ENCODE measurements around the gene NTSR2.
"Not testable (repeated sequence)": the region's sequence is repeated elsewhere in the genome, so short reads cannot be mapped to it uniquely, and the experiment has no call there.

NTSR2 gene

DNA sequence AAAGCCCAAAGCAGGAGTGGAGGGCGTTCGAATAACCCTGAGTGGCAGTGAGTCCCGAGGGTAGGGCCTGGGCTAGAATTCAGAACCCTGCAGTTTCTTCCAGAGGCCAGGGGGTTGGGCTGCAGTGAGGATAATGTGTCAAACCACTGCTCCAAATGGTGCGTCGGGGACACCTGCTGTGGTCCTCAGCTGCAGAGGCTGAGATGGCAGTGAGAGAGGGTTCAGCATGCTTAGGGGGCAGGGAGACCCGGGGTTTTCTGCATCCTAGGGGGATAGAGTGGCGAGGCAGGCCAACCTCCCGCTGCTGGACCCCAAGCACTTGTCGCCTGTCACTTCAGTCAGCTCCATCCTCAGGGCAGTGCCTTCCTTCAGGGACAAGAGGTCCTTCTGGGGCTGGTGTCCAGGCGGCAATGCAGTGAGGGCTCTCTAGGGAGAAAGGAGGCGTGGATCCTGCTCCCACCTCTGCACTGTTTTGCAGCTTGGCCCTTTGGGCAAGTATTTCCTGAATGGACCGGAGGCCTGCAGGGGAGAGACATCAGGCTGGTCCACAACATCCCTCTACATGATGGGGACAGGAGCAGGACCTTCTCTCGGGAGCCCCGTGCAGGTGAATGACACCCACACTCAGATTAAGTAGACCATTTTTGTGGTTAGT is 8.4 kb upstream of the NTSR2 start:
- DNase-seq: no peak

DNA sequence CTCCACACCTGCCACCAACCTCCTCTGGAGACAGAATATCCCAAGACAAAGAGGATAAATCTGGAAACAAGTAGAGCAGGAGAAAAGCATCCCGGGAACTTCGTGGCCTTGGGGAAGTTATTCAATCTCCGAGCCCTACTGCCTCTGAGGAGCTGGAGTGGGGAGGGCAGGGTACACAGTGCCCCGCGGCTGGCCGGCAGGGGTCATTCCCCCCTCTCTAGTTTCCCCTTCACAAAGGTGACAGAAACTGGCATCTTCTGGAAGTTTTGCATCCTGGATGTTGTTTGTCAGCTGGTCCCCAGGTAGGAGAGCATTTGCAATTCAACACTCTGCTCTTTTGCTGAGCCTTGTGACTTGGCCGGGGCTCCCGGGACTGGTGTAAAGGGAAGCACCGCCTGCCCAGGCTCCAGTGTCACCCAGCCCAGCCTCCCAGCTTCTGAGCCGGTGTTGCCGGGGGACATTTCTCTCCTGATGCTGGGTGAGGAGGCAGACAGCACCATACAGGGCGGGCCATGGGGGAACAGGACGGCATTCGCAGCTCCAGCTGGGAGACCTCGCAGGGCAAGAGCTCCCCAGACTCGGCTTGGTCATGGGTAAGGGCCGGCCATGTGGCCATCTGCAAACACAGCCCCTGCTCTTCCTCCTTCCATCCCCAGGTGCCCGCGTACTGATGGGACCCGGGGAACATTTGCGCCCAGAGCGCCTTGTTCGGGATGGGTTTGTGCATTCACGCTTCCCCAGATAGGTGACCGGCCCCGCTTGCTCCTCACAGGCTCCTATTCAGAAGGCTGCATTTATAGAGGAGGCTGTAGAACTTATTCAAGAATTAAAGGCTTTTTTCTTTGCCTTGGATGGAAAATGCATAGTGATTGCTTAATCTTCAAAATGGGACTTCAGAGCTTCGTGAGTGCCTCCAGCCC is 7.4 kb upstream of the NTSR2 start:
- no peak for DNase-seq

DNA sequence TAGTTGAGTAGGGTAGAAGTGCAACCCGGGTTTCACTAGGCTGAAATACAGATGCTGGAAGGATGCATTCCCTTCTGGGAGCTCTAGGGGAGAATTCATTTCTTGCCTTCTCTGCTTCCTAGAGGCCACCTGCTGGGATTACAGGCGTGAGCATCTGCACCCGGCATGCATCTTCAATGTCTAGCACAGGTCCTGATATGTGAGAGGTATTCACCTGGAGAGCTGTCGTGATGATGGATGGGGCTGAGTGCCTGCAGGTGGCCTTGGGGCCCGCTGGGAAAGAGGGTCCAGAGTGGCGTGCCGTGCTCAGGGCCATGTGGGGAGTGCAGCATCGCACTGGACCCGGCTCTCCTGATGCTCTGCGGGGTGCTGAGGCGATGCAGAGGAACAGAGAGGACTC is 6.6 kb upstream of the NTSR2 start:
- DNase-seq: no peak

DNA sequence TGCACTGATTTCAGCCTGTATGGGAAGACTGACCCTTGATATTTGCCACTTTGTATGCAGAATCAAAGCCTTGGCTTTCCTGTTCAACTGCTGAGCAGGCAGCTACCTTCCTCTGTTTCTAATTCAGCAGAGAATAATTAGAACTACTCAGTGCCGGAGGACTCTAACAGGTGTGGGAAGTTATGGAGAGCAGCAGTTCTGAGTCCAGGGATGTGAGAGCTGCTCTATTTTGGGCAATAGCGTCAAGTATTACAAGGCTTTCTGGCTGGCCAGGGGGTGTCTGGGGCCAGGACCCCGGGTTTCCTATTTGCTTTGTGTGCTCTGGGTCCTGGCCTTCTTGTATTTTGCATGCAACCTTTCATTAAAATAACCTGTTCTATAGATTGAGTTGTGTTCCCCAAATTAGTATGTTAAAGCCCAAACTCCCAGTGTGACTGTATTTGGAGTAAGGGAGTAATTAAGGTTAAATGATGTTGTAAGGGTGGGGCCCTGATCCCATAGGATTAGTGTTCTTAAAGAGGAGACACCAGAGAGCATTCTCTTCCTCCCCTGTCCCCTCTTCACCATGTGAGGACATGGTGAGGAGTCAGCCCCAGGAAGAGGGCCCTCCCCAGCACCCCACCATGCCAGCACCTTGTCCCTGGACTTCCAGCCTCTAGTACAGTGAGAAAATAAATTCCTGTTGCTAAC is 5.6 kb upstream of the NTSR2 start:
- DNase-seq: no peak

DNA sequence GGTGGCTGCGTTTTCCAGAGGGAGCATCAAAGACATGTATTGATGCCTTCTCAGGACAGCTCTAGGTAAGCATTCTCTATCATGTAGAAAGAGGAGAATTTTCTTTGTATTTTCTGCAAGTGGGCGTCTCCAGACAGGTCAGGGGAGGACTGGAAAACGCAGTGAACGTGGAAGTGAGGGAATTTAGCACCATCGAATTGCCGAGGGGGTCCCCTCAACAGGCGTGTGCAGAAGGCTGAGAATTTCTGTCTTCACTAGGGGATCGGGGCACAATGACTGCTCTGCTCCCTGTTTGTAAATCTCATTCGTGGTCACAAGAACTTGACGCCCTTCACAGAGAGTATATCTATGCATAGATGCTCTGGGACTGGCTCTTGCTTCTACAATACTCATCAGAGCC is 5.0 kb upstream of the NTSR2 start:
- DNase-seq: no peak

DNA sequence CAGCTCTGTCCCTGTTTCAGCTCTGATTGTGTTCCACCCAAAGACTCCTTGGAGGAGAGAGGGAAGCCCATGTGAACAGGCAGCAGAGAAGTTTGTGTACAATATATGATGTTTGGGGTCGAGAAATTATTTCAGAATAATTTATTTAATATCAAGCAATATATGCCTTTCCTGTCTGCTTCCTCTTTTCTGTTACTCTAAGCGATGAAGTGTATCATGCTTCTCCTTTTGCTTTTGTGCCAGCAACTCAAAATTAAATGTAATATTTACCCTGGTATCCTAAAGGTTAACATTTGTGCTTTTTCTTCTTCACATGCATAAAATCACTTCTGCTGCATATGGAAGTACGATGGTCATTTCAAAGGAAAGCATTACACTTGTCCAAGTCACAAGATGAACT is 2.4 kb upstream of the NTSR2 start:
- DNase-seq: no peak

DNA sequence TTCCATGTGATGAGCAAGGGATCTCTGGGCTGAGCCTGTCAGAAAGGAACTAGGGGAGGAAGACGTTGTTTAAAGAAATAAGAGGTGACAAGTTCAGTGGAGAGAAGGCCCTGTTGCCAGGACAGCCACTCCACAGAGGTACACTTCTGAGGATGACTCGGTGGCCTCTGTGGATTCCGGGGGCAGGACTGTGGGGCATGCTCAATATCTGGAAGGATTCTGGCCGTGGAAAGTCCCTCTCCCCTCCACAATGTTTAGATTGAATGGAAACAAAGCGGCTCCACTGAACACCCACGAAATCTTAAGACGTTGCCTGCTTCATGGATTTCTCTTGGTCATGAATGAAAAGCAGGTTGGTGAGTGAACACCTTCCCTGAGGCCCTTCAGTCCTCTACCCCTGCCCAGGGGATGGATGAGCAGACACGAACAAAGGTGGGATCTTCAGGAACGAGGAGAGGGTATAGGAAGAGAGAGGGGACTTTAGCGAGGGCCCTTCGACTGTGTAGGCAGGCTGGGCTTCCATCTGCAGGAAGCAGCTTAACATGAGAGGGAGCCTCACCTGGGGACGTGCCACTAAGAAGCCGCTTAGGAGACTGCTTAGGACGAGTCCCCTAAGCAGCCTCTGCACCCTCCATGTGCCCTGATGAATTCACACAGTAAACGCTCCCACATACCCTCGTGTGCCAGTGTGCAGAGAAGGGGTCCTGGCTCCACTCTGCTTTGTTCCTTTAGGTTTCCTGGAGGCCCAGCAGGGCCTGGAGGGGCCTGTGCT is 1.9 kb downstream of the NTSR2 start:
- no peak for DNase-seq

DNA sequence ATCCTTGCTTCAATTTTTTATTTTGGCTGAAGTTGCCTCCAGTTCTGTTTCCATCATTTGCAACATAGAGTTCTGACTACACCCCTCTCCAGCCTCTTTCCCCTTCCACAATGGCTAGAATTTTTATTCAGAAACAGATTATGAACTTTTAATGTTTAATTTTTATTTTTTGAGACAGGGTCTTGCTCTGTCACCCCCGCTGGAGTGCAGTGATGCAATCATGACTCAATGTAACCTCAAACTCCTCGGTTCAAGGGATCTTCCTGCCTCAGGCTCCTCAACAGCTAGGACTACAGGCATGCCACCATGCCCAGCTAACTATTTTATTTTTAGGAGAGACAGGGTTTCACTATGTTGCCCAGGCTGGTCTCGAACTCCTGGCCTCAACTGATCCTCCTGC is 2.8 kb downstream of the NTSR2 start:
- no peak for DNase-seq

DNA sequence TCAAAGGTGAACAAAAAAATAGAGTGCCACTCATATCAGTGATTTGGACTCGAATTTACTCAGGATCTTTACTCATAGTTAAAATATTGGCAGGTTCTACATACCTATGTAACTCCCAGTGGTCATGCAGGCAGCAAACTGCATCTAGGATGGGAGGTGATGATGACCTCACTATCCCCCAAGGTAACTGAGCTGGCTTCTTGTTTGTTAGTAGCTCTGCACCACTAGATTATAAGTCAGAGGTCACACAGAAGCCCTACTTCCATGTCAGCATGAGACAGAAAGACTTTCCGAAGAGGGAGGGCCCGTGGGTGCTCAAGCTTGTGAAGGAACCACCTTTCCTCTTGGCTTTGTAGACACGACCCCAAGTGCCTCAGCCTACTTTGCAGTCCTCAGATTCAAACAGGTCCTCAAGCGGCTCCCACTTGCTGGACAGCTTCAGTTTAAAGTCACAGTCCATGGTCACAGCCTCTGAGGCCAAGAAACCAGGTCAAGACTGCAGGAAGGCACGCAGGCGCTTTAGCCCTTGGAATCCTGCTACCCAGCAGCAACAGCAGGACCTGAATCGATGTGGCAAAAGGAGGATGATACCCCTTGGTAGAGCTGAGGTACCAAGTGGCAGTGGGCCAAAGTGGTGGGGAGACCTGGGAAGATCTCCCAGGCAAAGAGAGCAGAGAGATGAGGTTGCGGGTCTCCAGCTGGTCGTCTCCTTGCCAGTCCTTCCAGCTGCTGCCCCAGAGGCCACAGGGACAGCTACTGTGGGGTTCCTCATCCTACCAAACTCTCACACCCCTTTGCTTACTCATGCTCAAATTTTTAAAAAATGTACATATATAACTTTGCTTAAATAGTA is 4.3 kb downstream of the NTSR2 start:
- no peak for DNase-seq

DNA sequence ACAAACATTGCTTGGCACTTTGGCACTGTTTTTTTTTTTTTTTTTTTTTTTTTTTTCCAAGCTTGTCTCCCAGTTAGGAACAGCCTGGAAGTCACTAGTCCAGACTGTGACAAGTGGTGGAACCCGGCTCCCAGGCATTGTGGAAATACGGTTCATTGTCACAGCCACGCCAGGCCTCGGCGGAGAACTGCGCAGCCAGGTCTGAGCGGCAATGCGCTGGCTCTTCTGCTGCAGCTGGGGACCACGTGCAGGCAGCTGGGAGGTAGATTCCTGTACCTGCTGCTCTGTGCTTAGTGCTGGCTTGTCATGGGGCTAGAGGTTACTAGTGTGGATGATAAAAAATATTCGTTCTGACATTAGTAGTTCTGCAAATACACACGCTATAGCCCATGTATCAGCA is 5.0 kb downstream of the NTSR2 start:
- no peak for DNase-seq

DNA sequence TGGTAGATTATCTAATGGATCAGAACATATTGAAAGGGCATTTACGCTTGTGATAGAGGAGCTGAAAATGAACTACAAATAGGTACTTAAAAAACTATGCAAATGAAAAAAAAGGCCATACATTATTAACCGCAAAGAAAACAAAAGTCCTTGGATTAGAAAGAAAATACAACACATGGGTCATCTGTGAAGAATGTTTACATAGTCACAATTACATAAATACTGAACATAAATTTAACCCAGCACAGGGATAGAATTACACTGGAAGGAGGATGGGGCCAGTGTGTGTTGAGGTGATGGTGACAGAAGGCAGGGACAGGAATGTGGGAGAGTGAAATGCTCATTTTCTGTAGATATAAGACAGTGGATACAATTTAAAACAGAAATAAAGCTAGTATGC is 6.6 kb downstream of the NTSR2 start:
- DNase-seq: no peak

DNA sequence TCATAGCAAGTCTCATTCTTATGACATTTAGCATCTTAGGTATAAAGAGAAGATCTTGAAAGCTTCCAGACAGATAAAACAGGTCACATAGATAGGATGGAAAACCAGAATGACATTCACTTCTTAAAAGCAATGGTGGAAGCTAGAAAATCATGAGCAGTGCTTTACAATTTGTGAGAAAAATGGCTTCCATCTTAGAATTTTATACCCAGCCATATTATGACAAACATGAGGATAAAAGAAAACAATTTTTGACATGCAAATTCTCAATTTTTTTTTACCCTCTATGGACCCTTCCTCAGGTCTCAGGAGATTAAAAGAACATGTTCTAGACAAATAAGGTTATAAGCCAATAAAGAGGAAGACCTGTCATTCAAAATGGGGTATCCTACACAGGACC is 7.1 kb downstream of the NTSR2 start:
- no peak for DNase-seq

DNA sequence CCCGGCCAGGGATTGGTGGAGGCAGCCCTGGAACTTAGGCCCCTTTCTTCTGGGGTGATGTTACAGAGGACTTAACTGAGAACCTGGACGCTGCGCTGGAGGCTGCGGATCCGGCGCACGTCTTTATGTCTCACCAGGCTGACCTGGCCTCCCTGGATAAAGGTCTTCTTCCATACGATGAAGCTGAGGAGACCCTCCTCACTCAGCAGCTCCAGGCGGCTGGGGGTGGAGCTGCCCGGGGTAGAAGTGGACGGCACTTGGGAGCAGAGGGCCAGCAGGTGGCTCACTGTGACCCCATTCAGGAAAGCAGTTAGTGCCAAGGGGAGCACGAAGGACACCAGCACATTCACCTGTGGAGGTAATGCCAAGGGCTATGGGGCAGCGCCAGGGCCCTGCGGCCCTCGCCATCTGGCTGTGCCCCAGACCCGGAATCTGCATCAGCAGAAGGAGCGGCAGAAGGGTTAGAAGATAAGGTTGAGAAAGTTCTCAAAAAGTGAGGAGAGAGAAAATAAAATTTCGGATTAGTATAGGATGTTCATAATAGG is 8.0 kb downstream of the NTSR2 start:
- DNase-seq: no peak

DNA sequence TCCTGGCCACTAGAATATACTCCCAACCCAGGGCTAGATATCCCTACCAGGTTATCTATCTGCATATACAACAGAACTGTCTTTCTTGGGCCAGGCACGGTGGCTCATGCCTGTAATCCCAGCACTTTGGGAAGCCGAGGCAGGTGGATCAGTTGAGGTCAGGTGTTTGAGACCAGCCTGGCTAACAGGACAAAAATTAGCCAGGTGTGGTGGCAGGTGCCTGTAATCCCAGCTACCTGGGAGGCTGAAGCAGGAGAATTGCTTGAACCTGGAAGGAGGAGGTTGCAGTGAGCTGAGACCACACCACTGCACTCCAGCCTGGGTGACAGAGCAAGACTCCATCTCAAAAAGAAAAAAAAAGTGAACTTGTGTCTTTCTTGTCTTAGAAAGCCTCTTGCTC is 9.6 kb downstream of the NTSR2 start:
- not testable (repeated sequence) for DNase-seq

DNA sequence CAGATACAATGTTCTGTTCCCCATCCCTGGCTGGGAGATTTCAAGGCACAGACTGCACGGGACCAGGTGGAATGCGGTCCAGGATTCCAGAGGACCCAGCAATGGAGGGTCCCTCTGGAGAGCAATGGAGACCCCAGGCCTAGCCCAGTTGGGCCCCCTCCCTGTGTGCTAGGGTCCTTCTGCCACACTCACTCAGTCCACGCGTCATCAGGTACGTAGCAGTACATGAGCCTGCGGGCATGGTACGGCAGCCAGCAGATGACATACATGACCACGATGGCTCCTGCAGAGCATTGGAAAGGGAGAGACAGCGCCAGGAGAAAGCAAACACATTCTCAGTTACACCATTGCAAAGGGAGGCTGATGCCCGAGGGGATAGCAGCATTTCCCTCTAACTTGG is 10.1 kb downstream of the NTSR2 start:
- no peak for DNase-seq

DNA sequence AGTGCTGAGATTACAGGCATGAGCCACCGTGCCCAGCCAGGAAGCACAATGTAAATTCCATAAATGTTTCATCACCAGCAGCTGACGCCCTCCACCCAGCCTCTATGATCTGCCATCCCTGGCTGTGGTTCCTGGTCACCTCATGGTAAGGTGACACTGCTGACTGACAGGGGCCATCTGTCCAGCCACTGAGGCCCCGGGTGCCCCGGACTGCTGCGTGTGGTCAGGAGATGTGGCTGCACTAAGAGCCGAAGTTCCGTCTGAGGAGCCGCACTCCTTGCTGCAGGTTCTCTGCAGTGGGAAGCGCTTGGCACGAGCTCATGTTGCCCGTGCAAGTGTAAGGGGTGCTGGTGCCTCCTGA is 10.9 kb downstream of the NTSR2 start:
- DNase-seq: no peak

DNA sequence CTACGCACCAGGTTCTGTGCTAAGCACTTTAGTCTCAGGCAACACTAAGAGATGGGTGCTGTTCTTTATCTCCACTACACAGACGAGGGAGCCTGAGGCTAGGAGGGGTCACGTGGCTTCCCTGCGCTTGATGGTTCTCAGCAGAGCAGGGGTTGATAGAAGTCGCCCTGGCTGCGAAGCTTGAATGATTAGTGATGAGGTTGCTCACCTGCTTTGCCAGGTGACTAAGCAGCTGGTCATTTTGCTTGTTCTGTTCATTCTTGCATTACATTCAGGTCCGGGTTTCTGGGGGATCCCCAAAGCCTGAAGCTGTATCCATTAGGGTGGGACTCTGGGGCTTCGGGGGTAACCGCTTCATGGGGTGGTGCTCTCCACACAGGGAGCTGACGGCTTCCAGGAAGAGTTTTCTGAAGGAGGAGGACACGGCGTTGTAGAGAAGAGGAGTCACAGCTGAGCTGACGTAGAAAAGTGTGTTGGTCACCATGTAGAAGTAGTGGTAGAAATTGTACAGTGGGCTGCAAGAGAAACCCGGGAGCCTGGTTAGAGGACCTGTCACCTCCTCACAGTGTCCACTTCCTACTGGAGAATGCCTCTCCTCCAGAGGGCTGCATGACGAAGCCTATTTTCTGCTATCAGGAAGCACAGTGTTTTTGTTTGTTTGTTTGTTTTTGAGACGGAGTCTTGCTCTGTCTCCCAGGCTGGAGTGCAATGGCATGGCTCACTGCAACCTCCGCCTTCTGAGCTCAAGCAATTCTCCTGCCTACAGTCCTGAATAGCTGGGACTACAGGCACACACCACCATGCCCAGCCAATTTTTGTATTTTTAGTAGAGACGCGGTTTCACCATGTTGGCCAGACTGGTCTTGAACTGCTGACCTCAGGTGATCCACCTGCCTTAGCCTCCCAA is 11.5 kb downstream of the NTSR2 start:
- no peak for DNase-seq

DNA sequence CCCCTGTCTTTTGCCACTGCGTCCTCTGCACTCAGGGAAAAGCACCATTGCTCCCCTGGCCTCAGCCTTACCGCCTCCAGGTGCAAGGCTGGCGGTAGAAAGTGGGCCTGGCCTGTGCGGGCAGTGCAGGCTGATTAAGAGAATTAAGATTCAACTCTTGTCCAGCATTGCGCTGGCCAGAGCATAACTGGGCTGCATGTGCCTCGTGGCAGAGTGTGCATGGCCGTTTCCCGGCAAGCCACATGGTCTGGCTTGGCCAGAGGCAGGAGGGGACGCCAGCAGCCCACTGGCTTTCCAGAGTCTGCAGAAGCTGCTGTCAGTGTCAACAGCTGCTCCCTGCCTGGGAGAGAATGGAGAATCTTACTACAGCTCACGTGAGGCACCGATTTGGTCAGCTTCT is 12.3 kb downstream of the NTSR2 start:
- DNase-seq: no peak

DNA sequence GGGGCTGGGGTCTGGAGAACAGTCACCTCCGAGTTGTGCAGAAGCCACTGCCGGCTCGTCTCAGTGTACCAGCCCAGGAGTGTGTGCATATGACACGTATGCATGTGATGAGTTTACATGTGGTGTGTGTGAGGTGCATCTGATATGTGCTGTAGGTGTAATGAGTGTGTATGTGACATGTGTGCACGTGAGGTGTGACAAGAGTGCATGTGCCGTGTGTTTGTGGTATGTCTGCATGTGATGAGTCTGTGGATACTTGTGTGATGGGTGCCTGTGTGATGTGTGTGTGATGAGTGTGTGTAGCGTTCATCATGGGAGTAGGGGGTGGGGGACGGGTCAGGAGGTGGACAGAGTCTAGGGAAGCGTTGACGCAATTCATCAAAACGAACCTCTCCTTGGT is 12.8 kb downstream of the NTSR2 start:
- no peak for DNase-seq

DNA sequence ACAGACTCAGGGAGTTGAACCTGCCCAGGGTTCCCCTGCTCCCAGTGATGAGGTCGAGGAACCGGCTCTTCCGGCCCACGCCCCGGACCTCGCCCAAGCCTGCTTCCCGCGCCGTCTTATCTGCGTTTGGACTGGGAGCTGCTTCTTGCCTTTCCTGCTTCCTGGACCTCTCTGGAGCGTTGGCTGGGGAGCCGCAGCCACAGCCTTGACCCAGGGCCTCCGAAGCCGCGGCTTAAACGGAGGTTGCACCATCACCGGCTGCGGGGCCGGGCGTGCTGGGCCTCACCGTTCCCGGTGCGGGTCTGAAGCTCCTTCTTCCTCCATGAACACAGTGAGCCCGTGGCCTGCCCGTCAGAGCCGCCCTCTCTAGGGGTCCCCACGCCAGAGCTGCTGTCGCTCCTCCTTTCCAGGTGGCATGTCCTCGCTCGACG is 13.3 kb downstream of the NTSR2 start:
- no peak for DNase-seq

DNA sequence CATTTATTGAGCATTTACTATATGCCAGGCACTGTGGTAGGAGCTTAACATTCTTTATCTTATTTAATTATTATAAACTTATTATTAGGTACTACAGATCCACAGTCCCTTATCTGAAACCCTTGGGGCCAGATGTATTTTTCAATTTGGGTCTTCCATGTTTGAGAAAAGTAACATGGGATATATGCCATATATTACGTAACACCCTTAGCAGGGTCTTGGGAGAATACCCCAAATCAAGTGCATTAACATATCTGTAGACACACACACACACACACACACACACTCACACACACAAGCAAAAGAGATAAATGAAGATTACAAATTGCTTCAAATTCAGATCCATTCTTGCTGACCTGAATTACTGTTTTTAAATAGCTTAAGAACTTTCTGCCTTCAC is 13.7 kb downstream of the NTSR2 start:
- DNase-seq: no peak
